Subcutaneous adipose tissue (tissue), 4 donors: ENCODE data around the gene TTYH2. TPM values are rescaled to one million over a fixed set of nuclear protein-coding genes. Genes with fewer than 3 reads are reported as not detected.

Experiments
- CTCF ChIP-seq: fragments of 450-650 bp; IDR thresholded peaks from one replicate; pipeline ENCODE4 v1.5.1; 2016; ENCODE audit warnings: low read depth, mild to moderate bottlenecking, control low read depth, antibody characterized with exemption, moderate library complexity
- total RNA-seq, 4 donors: library from RNA; depleted of rRNA; stranded (reverse); fragments of >200 nt; gene quantifications; one replicate each; pipeline ENCODE4 v1.1.0, GENCODE V29; 2016

TTYH2 gene
- total RNA-seq, 4 donors from 2014 or later: 4.6 to 14.4 (median 5.9) TPM

- TF ChIP-seq CTCF: no peak
These were observed 63.2 kb downstream of the TTYH2 start for GRCh38 chr17:74276541-74277009.

GRCh38 chr17:74277935-74278334 is 64.6 kb downstream of the TTYH2 start:
- TF ChIP-seq CTCF: no peak

DNA sequence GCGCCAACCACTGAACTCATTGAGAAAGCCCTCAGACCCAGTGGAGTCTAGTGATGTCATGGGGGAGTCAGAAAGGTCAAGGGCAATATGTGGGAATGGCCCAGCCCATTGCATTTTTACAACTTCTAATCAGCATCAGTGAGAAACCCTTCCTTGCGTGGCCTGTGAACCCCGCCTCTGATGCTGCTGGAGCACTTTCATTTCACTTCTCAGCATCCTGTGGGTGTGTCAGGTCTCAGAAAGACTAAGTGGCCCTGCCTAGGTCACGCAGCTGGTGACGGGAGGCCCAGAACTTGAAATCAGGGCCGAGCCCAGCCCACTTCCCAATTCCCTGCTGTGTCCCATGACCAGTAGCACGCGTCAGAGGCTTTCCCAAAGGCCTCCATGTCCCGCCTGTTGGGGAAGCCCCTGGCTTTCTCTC is 66.7 kb downstream of the TTYH2 start:
- TF ChIP-seq CTCF: no peak

GRCh38 chr17:74281799-74282198 is 68.4 kb downstream of the TTYH2 start:
- TF ChIP-seq CTCF: no peak

GRCh38 chr17:74282587-74283370 is 69.4 kb downstream of the TTYH2 start:
- no peak for TF ChIP-seq CTCF

DNA sequence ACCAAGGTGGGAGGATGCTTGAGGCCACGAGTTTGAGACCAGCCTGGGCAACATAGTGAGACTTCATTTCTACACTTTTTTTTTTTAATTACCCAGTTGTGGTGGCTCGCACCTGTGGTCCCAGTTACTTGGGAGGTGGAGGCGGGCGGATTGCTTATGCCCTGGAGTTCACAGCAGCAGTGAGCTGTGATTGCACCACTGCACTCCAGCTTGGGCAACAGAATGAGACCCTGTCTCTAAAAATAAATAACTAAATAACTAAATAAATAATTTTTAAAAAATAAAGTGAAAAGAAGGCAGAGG is 70.0 kb downstream of the TTYH2 start:
- TF ChIP-seq CTCF: no peak

DNA sequence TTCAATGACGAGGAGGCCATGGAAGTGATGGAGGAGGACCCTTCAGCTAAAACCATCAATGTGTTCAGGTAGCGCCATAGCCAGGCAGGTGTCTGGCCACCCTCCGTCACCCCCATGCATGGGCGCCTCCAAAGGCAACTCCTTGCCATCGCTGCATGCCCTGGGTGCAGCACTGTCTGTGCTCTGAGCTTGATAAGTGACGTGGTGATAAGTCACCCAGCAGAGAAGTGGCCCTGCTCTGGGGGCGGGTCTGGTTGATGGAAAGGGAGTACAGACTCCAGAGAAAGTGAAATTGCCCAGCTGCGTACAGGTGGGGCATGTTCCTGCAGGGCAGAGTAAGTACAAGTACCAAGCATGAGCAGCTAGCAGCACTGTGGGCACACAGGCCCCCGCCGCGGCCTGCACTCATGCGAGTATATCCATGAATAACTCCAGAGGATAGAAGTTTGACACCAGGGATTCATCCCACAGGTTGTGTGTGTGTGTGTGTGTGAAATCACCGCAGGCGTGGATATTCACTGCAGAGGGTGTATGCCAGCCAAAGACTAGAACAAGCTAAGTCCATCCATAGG is 73.7 kb downstream of the TTYH2 start:
- TF ChIP-seq CTCF: no peak
